GM19238 (cell line): ENCODE measurements around the gene FAM156A.
"Not testable (repeated sequence)": the region's sequence is repeated elsewhere in the genome, so short reads cannot be mapped to it uniquely, and the experiment has no call there.

Experiments used
- DNase-seq: peaks from one replicate; pipeline ENCODE4 v3.0.0; 2011; ENCODE audit warnings: low spot score; ENCODE audit not compliant: insufficient read length

The FAM156A gene, protein sequence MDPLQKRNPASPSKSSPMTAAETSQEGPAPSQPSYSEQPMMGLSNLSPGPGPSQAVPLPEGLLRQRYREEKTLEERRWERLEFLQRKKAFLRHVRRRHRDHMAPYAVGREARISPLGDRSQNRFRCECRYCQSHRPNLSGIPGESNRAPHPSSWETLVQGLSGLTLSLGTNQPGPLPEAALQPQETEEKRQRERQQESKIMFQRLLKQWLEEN

GRCh38 chrX:52958113-52958959 lies at the start of gene FAM156A:
Gene FAM156A, minus strand, starts transcription at chrX:52958518. Its CDS starts 9,930 bp downstream, at chrX:52948588.
- not testable (repeated sequence) for DNase-seq

GRCh38 chrX:53005327-53005726 lies 47.0 kb upstream of the FAM156A start:
- no peak for DNase-seq

DNA sequence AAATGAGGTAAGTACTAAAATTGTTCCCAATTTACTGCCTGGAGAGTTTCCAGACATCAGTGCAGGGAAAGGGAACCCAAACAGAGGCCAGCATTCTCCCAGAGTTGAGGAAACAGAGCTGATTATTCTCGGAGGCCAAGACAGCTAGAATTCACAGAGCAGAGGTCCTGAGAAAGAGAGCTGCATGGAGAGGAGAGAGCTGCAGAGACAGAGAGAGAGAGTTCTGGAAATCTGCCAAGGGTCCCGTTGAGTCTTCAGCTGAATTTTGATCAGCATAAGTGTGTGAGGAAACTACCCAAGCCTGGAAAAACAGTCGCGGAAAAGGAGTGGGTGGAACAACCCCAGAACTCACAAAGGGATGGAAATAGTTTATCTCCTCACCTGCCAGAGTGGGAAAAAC lies 46.5 kb upstream of the FAM156A start:
- no peak for DNase-seq

DNA sequence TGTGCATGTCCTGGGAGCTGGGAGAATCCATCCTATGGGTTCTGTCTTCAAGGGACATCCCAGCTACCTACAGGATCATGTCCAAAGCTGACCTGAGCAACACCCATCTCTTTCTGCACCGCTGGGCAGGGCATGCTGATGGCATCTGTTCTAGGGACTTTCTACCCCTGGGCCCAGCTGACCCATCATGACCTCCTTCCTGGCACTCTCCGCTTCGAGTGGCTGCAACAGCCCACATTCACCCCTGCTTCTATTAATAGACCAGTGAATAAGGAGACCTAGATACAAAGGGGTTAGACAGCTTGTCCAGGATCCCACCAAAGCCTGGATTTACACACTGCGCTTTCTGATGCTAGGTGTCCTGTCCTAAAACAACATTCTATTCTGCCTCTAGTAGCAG lies 45.7 kb upstream of the FAM156A start:
- no peak for DNase-seq

DNA sequence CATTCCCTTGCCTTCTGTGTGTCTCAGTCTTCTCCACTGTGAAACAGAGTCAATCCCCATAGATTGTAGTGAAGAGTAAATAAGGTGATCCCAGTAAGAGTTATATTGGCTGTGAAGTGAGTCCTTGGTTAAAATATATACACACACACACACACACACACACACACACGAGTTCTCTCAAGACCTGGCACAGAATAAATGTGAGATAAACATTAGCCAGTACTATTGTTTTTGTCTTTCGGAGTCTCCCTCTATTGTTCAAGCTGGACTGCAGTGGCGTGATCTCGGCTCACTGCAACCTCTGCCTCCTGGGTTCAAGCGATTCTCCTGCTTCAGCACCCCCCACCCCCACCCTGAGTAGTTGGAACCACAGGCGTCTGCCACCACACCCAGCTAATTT lies 44.8 kb upstream of the FAM156A start:
- DNase-seq: no peak

DNA sequence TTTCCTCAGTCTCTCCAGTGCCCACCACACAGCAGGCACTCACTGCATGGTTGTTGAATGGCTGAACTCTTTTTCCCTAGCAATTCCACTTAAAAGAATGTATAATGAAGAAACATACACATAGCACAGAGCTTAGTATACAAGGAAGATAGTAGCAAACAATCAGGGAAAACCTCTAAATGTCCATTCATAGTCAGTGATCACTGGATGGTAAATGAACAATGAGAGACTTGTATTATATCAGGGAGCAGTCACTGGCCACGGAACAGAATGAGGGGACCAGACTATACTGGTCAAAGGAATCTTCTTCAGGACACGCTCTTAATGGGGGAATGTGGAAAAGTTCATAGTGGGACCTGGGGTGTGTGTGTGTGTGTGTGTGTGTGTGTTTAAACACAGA lies 43.6 kb upstream of the FAM156A start:
- DNase-seq: no peak

- no peak for DNase-seq
Observed at GRCh38 chrX:53000447-53001135, 42.3 kb upstream of the FAM156A start.

DNA sequence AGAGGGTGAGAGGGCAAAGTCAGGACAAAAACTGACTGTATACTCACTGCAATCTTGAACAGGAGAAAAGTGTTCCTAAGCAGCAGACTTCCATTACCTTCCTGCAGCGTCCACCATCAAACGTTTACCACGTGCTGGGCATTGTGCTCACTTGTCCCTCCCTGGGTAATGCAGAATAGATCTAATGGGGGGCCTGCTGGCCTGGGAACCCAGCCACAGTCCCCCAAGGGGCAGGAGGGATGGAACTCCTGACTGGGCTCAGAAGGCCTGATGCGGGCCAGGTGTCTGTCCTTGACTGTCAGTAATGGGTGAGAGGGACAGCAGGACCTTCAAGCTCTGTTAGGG lies 37.6 kb upstream of the FAM156A start:
- no peak for DNase-seq

DNA sequence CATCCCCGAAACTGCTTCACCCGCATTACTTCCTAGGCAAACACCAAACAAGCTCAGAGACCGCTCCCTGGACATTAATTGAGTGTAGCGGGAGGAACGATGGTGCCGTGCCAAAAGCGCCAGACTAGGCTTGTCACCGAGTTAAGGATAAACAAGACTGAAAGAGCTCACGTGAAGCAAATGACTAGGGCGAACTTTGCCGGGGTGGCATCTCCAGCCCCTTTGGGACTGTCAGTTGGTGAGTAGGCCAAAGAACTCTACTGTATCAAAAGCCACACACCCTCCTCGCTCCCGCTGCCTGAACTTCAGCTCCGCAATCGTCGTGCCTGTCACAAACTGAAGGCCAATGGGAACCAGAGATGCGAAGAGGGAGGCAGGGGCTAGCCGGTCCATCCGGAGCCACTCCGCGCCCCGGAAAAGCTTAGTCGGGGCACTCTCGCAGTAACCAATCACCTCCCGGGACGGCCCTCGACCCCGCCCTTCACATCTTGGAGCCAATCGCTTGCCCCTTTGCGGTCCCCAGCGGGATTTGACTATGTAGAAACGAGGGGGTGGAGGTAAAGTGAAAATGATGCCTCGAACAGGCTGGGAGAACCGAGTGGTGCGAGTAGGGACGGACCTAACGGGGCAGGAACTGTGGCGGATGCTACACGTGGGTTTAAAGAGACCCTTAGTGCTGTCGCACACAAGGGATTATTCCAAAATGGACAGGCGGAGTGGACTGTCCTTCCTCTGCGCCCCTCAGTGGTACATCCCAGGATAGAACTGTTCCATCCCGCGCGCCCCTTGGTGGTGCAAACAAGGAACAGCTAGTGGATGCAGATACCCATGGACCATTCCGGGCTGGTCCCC lies 37.0 kb upstream of the FAM156A start:
- DNase-seq: peak; percentile 73

DNA sequence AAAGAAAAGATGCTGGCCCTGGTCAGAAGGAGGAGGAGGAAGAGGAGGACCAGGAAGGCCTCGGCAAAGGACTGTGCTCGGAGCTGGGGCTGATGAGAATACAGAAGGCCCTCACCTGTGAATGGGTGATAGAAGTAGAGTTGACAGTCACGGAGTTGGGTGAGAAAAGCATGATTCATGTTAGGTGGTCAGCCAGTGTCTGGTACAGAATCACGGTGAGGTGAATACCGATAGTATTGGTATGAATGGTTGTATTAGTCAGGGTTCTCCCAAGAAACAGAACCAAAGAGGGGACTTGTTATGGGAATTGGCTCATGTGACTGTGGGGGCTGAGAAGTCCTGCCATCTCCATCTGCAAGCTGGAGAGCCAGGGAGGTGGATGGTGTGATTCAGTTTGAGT lies 32.5 kb upstream of the FAM156A start:
- no peak for DNase-seq

GRCh38 chrX:52990011-52990631 lies 31.8 kb upstream of the FAM156A start:
- peak; percentile 19 for DNase-seq

DNA sequence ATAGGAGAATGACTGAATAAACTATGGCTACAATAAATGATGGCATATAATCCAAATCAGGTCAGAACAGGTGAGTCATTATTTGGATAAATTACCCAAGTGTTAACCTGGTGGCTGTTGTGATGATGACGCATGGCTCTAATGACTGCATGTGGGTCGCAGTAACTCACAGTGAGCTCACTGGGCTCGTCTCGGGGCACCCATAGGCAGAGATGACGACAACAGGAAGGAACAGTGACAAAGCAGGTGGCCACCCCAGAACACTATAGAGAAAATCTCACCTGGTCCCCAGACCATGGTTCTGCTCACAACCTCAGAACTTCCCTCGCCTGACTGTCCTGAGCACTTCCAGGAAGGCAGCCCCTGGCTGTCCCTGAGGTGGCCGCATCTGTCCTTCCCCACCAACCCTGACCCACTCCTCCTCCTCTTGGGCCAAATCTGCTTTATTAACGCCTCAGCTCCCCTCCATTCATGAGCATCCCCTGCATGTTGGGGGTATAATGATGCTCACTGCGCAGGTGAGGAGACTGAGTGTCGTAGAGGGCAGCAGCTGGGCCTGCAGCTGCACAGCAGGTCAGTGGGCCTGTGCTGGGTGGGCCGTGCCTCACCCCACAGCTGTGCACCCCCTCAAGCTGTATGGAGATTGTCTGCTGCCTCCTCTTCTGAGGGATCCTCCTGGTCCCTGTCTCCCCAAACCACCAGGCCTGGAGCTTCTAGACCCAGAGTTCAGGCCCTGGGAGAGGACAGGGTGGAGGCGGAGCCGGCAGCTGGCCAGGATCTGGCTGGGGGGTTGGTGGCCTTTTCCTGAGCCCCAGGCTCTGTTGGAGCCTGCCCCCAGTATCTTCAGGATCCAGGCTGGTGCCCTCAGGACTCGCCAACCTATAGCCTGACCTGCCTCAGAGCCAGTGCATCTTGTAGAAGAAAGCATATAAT lies 30.9 kb upstream of the FAM156A start:
- no peak for DNase-seq

DNA sequence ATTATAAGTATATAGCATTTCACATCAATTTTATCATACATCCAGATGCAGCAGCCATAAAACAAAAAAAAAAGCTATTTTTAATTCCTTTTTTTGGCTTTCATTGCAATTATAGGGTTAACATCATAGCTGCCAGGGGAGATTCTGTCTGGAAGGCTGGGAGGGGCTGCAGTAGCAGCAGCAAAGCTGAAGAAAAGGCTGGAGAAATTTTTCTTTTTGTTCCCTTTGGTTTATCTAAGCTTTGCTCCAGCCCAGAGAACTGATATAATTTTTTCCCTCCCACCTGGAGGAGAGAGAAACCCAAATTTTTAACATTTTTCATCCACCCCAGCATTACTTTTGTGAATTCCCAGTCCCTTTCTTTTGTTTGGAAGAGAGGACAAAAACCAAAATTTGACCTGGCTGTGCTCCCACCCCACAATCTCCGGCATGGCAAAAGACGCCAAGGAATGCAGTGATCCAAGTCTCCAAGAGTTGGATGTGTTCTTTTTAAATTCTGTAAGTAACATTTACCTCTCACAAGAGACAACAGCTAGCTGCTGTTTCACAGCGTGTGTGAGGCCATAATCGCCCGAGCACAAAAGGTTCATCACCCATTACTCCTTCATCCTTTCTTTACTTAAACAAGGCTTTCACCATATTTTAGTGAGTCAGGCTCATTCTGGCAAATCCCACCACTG lies 25.1 kb upstream of the FAM156A start:
- no peak for DNase-seq

DNA sequence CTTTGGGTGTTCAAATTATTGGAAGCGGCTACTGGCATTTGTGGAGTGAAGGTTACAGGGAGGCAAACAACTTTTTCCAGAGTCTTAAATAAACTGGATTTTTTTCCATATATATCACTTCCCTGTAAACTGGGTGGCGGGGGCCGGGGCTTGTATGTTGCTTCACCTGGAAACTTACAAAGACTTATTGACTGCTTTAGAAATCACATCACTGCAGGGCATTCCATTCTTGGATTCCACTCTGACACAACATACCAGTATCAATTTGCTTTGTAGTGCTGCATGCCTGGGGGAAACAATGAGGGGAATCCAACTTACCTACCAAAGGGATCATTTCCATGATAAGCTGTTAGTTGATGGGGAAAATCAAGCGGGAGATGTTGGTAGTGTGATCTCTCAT lies 21.7 kb upstream of the FAM156A start:
- no peak for DNase-seq

GRCh38 chrX:52979568-52979967 lies 21.2 kb upstream of the FAM156A start:
- DNase-seq: no peak

GRCh38 chrX:52977953-52978352 lies 19.6 kb upstream of the FAM156A start:
- no peak for DNase-seq

DNA sequence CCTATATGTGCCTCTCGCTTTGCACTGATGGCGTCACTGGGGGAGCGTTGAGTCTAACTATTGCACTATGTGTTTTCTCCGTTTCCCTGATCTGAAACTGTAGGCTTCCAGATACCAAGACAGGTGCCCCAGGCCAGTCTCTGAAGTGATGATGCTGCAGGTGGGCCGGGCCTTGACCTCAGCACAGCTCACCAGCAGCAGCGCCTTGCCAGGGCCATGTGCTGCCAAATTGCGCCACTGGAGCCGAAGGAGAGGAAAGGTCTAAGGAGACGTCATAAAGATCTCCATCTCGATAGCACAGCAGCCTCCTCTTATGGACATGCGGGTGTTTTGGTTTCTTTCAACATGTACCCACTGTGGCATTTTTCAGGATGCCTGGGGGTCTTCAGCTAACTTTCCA lies 17.3 kb upstream of the FAM156A start:
- not testable (repeated sequence) for DNase-seq

DNA sequence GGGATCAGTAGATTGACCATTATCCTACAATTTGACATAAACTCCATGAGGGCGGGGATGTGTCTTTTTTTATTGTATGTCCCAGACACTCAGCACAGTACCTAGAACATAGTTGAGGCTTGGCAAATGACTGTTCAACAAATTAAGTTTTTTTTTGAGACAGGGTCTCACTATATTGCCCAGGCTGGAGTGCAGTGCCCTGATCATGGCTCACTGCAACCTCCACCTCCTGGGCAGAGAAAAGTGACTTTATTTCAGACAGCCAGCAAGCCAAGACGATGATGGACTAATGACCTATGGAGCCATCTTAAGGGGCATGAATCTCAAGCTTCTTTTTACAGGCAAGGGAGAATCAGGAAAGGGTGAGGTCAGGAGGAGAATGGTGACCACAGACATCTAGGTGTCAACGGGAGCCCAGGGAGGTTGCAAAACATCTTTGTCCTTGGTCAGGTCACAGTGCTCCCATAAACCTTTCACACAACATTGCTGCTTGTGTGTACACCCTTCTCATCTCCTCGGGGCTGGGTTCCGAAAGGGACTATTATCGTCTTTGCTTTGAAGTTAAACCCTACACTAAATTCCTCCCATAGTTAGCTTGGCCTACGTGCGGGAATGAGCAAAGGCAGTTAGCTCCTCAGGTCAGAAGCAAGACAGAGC lies 16.1 kb upstream of the FAM156A start:
- not testable (repeated sequence) for DNase-seq

DNA sequence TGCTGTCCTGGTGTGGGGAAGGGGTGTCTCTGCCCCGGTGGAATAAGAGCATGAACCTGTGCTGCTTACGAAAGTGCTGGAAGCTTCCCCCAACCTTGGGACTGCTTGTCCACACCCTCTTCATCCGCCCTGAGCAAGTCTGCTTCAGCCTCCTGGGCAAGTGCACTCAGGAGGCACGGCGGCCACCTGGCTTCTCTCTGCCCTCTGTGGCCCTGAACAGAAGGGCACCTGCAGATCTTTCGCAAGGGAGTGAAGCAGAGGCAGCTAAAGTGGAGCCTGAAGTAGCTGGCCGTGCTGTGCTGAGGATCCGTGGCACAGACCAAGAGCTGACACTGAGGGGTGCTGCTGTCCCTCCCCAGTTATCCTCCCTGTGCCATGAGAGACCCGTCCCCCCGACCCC lies 9.6 kb upstream of the FAM156A start:
- not testable (repeated sequence) for DNase-seq
